Glutamatergic neuron (in vitro differentiated cells): ENCODE measurements around the gene WDR33. TPM values are rescaled to one million over a fixed set of nuclear protein-coding genes. Genes with fewer than 3 reads are reported as not detected.
A peak's percentile ranks its signal among the peaks of the same experiment; 100 is the strongest.
"Not testable (repeated sequence)": the region's sequence is repeated elsewhere in the genome, so short reads cannot be mapped to it uniquely, and the experiment has no call there.

ENCODE experiments used
- DNase-seq: peaks from one replicate; pipeline ENCODE4 v3.0.0; 2022
- H3K27ac Mint-ChIP-seq: one replicate; pipeline ENCODE4 v1.8.0; 2020; ENCODE audit warnings: mild to moderate bottlenecking, mixed read lengths, inconsistent platforms; ENCODE audit not compliant: unreplicated experiment
- H3K27me3 Mint-ChIP-seq: one replicate; pipeline ENCODE4 v1.8.0; 2020; ENCODE audit warnings: mild to moderate bottlenecking, moderate library complexity, mixed read lengths, inconsistent platforms; ENCODE audit not compliant: unreplicated experiment
- H3K36me3 Mint-ChIP-seq: one replicate; pipeline ENCODE4 v1.8.0; 2020; ENCODE audit warnings: mild to moderate bottlenecking, mixed read lengths, inconsistent platforms; ENCODE audit not compliant: unreplicated experiment
- H3K4me1 Mint-ChIP-seq: one replicate; pipeline ENCODE4 v1.8.0; 2020; ENCODE audit warnings: mild to moderate bottlenecking, low read depth, mixed read lengths, inconsistent platforms; ENCODE audit not compliant: unreplicated experiment
- H3K4me3 Mint-ChIP-seq: one replicate; pipeline ENCODE4 v1.8.0; 2020; ENCODE audit warnings: mild to moderate bottlenecking, mixed read lengths, inconsistent platforms; ENCODE audit not compliant: unreplicated experiment
- H3K9me3 Mint-ChIP-seq: one replicate; pipeline ENCODE4 v1.8.0; 2020; ENCODE audit warnings: mild to moderate bottlenecking, moderate library complexity, mixed read lengths, inconsistent platforms; ENCODE audit not compliant: unreplicated experiment
- CTCF ChIP-seq: fragments of 200-600 bp; sonication (generic); IDR thresholded peaks from one replicate; pipeline ENCODE4 v1.5.0; 2021; ENCODE audit not compliant: partially characterized antibody, unreplicated experiment
- total RNA-seq: library from RNA; stranded (reverse); fragmentation: NEBNext Ultra II Directional; extraction: Animal tissue kit (Norgen Biotek cat#: 25700); gene quantifications from one replicate; pipeline ENCODE4 v1.2.1, GENCODE V29; 2021; ENCODE audit not compliant: unreplicated experiment

Gene WDR33
- total RNA-seq, 1 donor from 2014 or later: 54.5 TPM

- no peak for TF ChIP-seq CTCF
- DNase-seq: no peak
- H3K4me3 Mint-ChIP-seq: no peak overlapping the region
- no peaks in the 10 kb centered on the region for H3K9me3 Mint-ChIP-seq
- H3K36me3 Mint-ChIP-seq: no peaks in the 10 kb centered on the region
- H3K27me3 Mint-ChIP-seq: no peaks in the 10 kb centered on the region
- no peak overlapping the region for H3K27ac Mint-ChIP-seq
- no peaks in the 10 kb centered on the region for H3K4me1 Mint-ChIP-seq
These were observed 56.8 kb downstream of the WDR33 start for GRCh38 chr2:127754186-127754585.

GRCh38 chr2:127753374-127753773, 57.6 kb downstream of the WDR33 start:
- H3K36me3 Mint-ChIP-seq: no peaks in the 10 kb centered on the region
- DNase-seq: no peak
- no peak overlapping the region for H3K4me3 Mint-ChIP-seq
- no peaks in the 10 kb centered on the region for H3K9me3 Mint-ChIP-seq
- no peaks in the 10 kb centered on the region for H3K27me3 Mint-ChIP-seq
- H3K27ac Mint-ChIP-seq: no peak overlapping the region
- no peak for TF ChIP-seq CTCF
- H3K4me1 Mint-ChIP-seq: no peaks in the 10 kb centered on the region

GRCh38 chr2:127749537-127749936, 61.4 kb downstream of the WDR33 start:
- H3K4me1 Mint-ChIP-seq, H3K27ac Mint-ChIP-seq, H3K9me3 Mint-ChIP-seq, H3K36me3 Mint-ChIP-seq, DNase-seq, H3K27me3 Mint-ChIP-seq, H3K4me3 Mint-ChIP-seq: not testable (repeated sequence)

GRCh38 chr2:127747621-127748020, 63.4 kb downstream of the WDR33 start:
- no peak for DNase-seq
- Mint-ChIP-seq H3K27ac (no peak overlapping the region), H3K27me3 (no peaks in the 10 kb centered on the region), H3K9me3 (no peaks in the 10 kb centered on the region), H3K4me1 (no peaks in the 10 kb centered on the region), H3K4me3 (no peak overlapping the region), H3K36me3 (no peaks in the 10 kb centered on the region)
- no peak for TF ChIP-seq CTCF

- H3K9me3 Mint-ChIP-seq: no peaks in the 10 kb centered on the region
These were observed 67.4 kb downstream of the WDR33 start for GRCh38 chr2:127743477-127744026.

More at GRCh38 chr2:127743477-127744026, 67.4 kb downstream of the WDR33 start:
- Mint-ChIP-seq H3K4me1 (peaks cover 9% of the 10 kb centered on the region), H3K36me3 (no peaks in the 10 kb centered on the region), H3K27ac (no peak overlapping the region), H3K4me3 (no peak overlapping the region), H3K27me3 (no peaks in the 10 kb centered on the region)
- TF ChIP-seq CTCF: peak; percentile 22
- no peak for DNase-seq
